ENCODE measurements around the gene TEX52. TPM values are rescaled to one million over a fixed set of nuclear protein-coding genes. Genes with fewer than 3 reads are reported as not detected.

TEX52 gene
- total RNA-seq, 2 donors from 2014 or later, result 0.22 to 0.29 TPM

GRCh38 chr12:2801044-2801783 lies 55.6 kb downstream of the TEX52 start:
- WGBS, 2 experiments (ENCODE audit: insufficient coverage in 1 of 2, insufficient read length in 1 of 2), result 95 to 98% methylated on average over 11 to 15 of the region's 16 CpGs
- Histone ChIP-seq H3K27ac (ENCODE audit: low read depth, low read length) (no peak overlapping the region), H3K9ac (ENCODE audit: extremely low read depth, low read length, poor library complexity, severe bottlenecking) (no peak overlapping the region), H3K36me3 (ENCODE audit: control insufficient read depth, insufficient read depth, low read length) (peaks cover 93% of the 10 kb centered on the region), H3K4me3 (ENCODE audit: low read length) (no peak overlapping the region), H3K4me1 (ENCODE audit: control insufficient read depth, insufficient read depth, low read length) (no peaks in the 10 kb centered on the region), H3K9me3 (ENCODE audit: control insufficient read depth, low read length) (no peaks in the 10 kb centered on the region), H3K27me3 (ENCODE audit: control insufficient read depth, insufficient read depth, low read length, poor library complexity, severe bottlenecking) (no peaks in the 10 kb centered on the region)
- Mint-ChIP-seq H3K9me3 (no peaks in the 10 kb centered on the region), H3K27me3 (ENCODE audit: insufficient read depth) (no peaks in the 10 kb centered on the region), H3K27ac (no peak overlapping the region), H3K36me3 (ENCODE audit: low read depth) (peaks cover 91% of the 10 kb centered on the region), H3K4me1 (peaks cover 6% of the 10 kb centered on the region), H3K4me3 (no peak overlapping the region)
- TF ChIP-seq CTCF (conservative IDR thresholded peaks at IDR 0.05), result no peak
- DNase-seq, result no peak

GRCh38 chr12:2800046-2800570 lies 56.7 kb downstream of the TEX52 start:
- peaks cover 82% of the 10 kb centered on the region for H3K36me3 Mint-ChIP-seq (ENCODE audit: low read depth)
- Histone ChIP-seq H3K27ac (ENCODE audit: low read depth, low read length) (no peak overlapping the region), H3K27me3 (ENCODE audit: control insufficient read depth, insufficient read depth, low read length, poor library complexity, severe bottlenecking) (no peaks in the 10 kb centered on the region), H3K9ac (ENCODE audit: extremely low read depth, low read length, poor library complexity, severe bottlenecking) (no peak overlapping the region), H3K36me3 (ENCODE audit: control insufficient read depth, insufficient read depth, low read length) (peaks cover 84% of the 10 kb centered on the region), H3K9me3 (ENCODE audit: control insufficient read depth, low read length) (no peaks in the 10 kb centered on the region), H3K4me3 (ENCODE audit: low read length) (no peak overlapping the region), H3K4me1 (ENCODE audit: control insufficient read depth, insufficient read depth, low read length) (no peaks in the 10 kb centered on the region)
- TF ChIP-seq CTCF (conservative IDR thresholded peaks at IDR 0.05), result no peak
- H3K4me1 Mint-ChIP-seq, result peaks cover 9% of the 10 kb centered on the region
- 95 to 97% methylated on average over 3 of the region's 3 CpGs for WGBS, 2 experiments (ENCODE audit: insufficient coverage in 1 of 2, insufficient read length in 1 of 2)
- no peak for DNase-seq
- no peak overlapping the region for H3K27ac Mint-ChIP-seq
- no peaks in the 10 kb centered on the region for H3K27me3 Mint-ChIP-seq (ENCODE audit: insufficient read depth)
- no peaks in the 10 kb centered on the region for H3K9me3 Mint-ChIP-seq
- no peak overlapping the region for H3K4me3 Mint-ChIP-seq

Other genes starting within 250 kb of the TEX52 start
- 100 to 1,000 TPM; 139 to 253 TPM for gene FKBP4, start 62.1 kb downstream of the TEX52 start, total RNA-seq
- 10 to 100 TPM; 22.5 to 59.5 TPM for gene ITFG2, start 44.4 kb downstream of the TEX52 start, total RNA-seq
- not detected for gene NRIP2, start 22.0 kb downstream of the TEX52 start, total RNA-seq
- gene FOXM1, start 20.1 kb upstream of the TEX52 start, total RNA-seq, result 100 to 1,000 TPM in 1 of 2 donors, 10 to 100 TPM in 1; 93.9 to 147 TPM
- gene RHNO1, start 20.2 kb upstream of the TEX52 start, total RNA-seq, result 10 to 100 TPM; 64.9 to 70.0 TPM
- 10 to 100 TPM; 28.1 to 47.9 TPM for gene TULP3, start 33.9 kb upstream of the TEX52 start, total RNA-seq
- 10 to 100 TPM; 35.7 to 82.5 TPM for gene TEAD4, start 102.4 kb upstream of the TEX52 start, total RNA-seq
- 10 to 100 TPM; 31.9 to 80.8 TPM for gene TSPAN9, start 220.3 kb upstream of the TEX52 start, total RNA-seq

All from endodermal cell (in vitro differentiated cells).